ENCODE data around the gene PIK3R3. TPM values are rescaled to one million over a fixed set of nuclear protein-coding genes. Genes with fewer than 3 reads are reported as not detected.

The PIK3R3 gene
- total and polyA plus RNA-seq, 2 experiments from 2014 or later, result 8.4 to 16.8 TPM

DNA sequence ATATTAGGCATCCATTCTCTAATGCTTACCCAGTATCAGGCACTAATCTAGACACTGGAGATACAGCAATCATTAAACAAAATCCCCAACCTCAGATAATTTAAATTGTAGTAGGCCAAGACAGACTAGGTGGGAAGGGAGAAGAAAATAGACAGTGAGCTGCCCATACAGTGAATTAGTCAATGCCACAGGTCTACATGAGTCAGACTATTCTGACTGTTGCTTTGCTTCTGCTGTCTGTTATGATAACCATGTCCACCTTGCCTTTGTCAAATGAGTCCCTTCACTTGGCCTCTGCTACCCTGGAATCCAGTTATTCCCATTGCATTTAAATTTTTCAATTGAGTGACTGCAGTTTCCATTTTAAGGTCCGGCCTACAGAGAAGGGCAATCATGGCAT is 59.5 kb downstream of the PIK3R3 start:
- WGBS (ENCODE audit: low lambda C conversion rate, missing lambda C conversion rate), result 96% methylated on average over 1 of the region's 1 CpG
- H3K36me3 ChIP-seq (replicated peaks; ENCODE audit: insufficient read depth, low read depth), result no peaks in the 10 kb centered on the region
- H4K20me1 ChIP-seq (ENCODE audit: insufficient read depth, poor library complexity, severe bottlenecking), result no peaks in the 10 kb centered on the region
- no peak for DNase-seq (ENCODE audit: low spot score)
- no peak overlapping the region for H3K4me3 ChIP-seq
- H3K27ac ChIP-seq, result no peak overlapping the region
- TF ChIP-seq EZH2 (IDR thresholded peaks at IDR 0.05; ENCODE audit: borderline replicate concordance) (no peak), EZH2phosphoT487 (IDR thresholded peaks at IDR 0.05; ENCODE audit: low read depth, severe bottlenecking, unreplicated experiment) (no peak)
- TF ChIP-seq, protein P1, sequence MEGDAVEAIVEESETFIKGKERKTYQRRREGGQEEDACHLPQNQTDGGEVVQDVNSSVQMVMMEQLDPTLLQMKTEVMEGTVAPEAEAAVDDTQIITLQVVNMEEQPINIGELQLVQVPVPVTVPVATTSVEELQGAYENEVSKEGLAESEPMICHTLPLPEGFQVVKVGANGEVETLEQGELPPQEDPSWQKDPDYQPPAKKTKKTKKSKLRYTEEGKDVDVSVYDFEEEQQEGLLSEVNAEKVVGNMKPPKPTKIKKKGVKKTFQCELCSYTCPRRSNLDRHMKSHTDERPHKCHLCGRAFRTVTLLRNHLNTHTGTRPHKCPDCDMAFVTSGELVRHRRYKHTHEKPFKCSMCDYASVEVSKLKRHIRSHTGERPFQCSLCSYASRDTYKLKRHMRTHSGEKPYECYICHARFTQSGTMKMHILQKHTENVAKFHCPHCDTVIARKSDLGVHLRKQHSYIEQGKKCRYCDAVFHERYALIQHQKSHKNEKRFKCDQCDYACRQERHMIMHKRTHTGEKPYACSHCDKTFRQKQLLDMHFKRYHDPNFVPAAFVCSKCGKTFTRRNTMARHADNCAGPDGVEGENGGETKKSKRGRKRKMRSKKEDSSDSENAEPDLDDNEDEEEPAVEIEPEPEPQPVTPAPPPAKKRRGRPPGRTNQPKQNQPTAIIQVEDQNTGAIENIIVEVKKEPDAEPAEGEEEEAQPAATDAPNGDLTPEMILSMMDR (IDR thresholded peaks at IDR 0.05; ENCODE audit: poor library complexity), result no peak
- no peaks in the 10 kb centered on the region for H3K9me3 ChIP-seq (ENCODE audit: low read depth)
- H2AFZ ChIP-seq, result no peak overlapping the region
- peaks cover under 1% of the 10 kb centered on the region for H3K4me1 ChIP-seq (ENCODE audit: insufficient read depth)
- H3K27me3 ChIP-seq, result no peaks in the 10 kb centered on the region
- no peaks in the 10 kb centered on the region for H3K9me2 ChIP-seq (replicated peaks; ENCODE audit: insufficient read depth)
- H3K4me2 ChIP-seq, result no peak overlapping the region
- H3K79me2 ChIP-seq, result no peaks in the 10 kb centered on the region

DNA sequence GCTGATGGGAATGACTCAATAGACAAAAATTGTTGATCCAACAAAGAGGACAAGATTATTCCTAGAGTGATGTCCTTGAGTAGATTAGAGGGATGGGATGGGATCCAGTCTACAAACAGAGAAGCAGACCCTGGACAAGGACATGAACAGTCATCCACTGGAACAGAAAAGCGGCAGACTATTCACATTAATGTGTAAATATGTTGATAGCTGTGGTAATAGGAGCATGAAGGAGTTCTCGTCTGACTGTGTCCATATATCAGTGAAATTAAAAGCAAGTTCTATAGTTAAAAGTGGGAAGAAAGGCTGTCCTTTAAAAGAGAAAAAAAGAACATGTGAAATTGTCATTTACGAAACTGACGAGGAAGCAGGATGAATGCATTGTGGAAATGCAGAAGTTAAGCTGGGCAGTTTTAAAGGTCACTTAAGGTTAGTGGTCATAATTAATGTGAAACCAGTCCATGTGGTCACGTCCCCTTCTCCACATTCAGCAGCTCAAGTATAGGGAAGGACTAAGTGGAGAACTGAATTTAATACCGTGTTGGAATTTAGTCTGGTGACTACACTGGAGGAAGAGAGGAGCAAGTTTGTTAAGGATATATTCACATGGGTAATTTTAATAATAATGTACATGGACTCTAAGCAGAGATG is 62.1 kb downstream of the PIK3R3 start:
- Histone ChIP-seq H3K27me3 (no peaks in the 10 kb centered on the region), H3K79me2 (no peaks in the 10 kb centered on the region), H3K27ac (no peak overlapping the region), H2AFZ (no peak overlapping the region), H3K36me3 (replicated peaks; ENCODE audit: insufficient read depth, low read depth) (no peaks in the 10 kb centered on the region), H3K4me3 (no peak overlapping the region), H3K4me1 (ENCODE audit: insufficient read depth) (peaks cover 6% of the 10 kb centered on the region), H3K4me2 (no peak overlapping the region), H4K20me1 (ENCODE audit: insufficient read depth, poor library complexity, severe bottlenecking) (no peaks in the 10 kb centered on the region), H3K9me3 (ENCODE audit: low read depth) (no peaks in the 10 kb centered on the region), H3K9me2 (replicated peaks; ENCODE audit: insufficient read depth) (no peaks in the 10 kb centered on the region)
- TF ChIP-seq EZH2 (IDR thresholded peaks at IDR 0.05; ENCODE audit: borderline replicate concordance) (no peak), EZH2phosphoT487 (IDR thresholded peaks at IDR 0.05; ENCODE audit: low read depth, severe bottlenecking, unreplicated experiment) (no peak)
- TF ChIP-seq, protein P1 (IDR thresholded peaks at IDR 0.05; ENCODE audit: poor library complexity), result no peak
- WGBS (ENCODE audit: low lambda C conversion rate, missing lambda C conversion rate), result 92% methylated on average over 6 of the region's 6 CpGs
- no peak for DNase-seq (ENCODE audit: low spot score)

DNA sequence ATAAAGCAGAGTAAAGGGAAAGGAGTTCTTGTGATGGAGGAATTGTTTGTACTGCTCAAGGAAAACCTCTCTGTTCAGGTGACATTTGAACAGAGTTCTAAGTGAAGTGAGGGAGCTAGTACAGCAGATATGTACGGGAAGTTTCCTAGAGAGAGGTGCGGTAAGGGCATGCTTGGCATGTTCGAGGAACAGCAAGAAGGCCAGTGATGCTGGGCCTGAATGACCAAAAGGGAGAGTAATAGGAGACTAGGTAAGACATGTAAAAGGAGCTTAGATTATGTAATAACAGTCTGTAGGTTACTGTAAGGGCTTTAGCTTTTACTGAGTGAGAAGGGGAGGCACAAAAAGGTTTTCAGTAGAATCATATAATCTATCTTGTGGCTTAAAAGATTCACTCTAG is 63.9 kb downstream of the PIK3R3 start:
- no peaks in the 10 kb centered on the region for H4K20me1 ChIP-seq (ENCODE audit: insufficient read depth, poor library complexity, severe bottlenecking)
- H2AFZ ChIP-seq, result no peak overlapping the region
- WGBS (ENCODE audit: low lambda C conversion rate, missing lambda C conversion rate), result 88% methylated on average over 3 of the region's 3 CpGs
- TF ChIP-seq EZH2 (IDR thresholded peaks at IDR 0.05; ENCODE audit: borderline replicate concordance) (no peak), EZH2phosphoT487 (IDR thresholded peaks at IDR 0.05; ENCODE audit: low read depth, severe bottlenecking, unreplicated experiment) (no peak)
- TF ChIP-seq, protein P1 (IDR thresholded peaks at IDR 0.05; ENCODE audit: poor library complexity), result no peak
- no peaks in the 10 kb centered on the region for H3K27me3 ChIP-seq
- H3K4me2 ChIP-seq, result no peak overlapping the region
- no peak overlapping the region for H3K27ac ChIP-seq
- H3K9me3 ChIP-seq (ENCODE audit: low read depth), result no peaks in the 10 kb centered on the region
- H3K79me2 ChIP-seq, result no peaks in the 10 kb centered on the region
- no peaks in the 10 kb centered on the region for H3K36me3 ChIP-seq (replicated peaks; ENCODE audit: insufficient read depth, low read depth)
- no peaks in the 10 kb centered on the region for H3K9me2 ChIP-seq (replicated peaks; ENCODE audit: insufficient read depth)
- no peak overlapping the region for H3K4me3 ChIP-seq
- DNase-seq (ENCODE audit: low spot score), result no peak
- peaks cover 6% of the 10 kb centered on the region for H3K4me1 ChIP-seq (ENCODE audit: insufficient read depth)

Measured in hepatocyte (in vitro differentiated cells).